BJ (cell line): ENCODE data around the gene DRD2. TPM values are rescaled to one million over a fixed set of nuclear protein-coding genes. Genes with fewer than 3 reads are reported as not detected.

Experiments
- CTCF ChIA-PET: fragments of 350-600 bp; formaldehyde crosslinking; extraction: SDS; loops from one replicate; lab custom pipeline; 2021; ENCODE audit warnings: antibody characterized with exemption, inconsistent platforms; lab: Yijun Ruan, JAX
- POLR2A ChIA-PET: fragments of 300-600 bp; sonication (Branson Sonifier 250); formaldehyde crosslinking; extraction: SDS; loops from one replicate; lab custom pipeline; 2021; ENCODE audit warnings: antibody characterized with exemption; lab: Charles Lee
- DNase-seq: peaks from one replicate; pipeline ENCODE4 v3.0.0-alpha.2; 2011; ENCODE audit warnings: low read depth
- H3K27me3 ChIP-seq: 2 replicates; pipeline ENCODE4 v1.6.0; 2011; ENCODE audit warnings: low read length; ENCODE audit not compliant: control insufficient read depth, insufficient read depth
- H3K36me3 ChIP-seq: 2 replicates; pipeline ENCODE4 v1.5.1; 2011; ENCODE audit warnings: low read length; ENCODE audit not compliant: control insufficient read depth, insufficient read depth
- H3K4me3 ChIP-seq: 2 replicates; pipeline ENCODE4 v1.5.1; 2011; ENCODE audit warnings: low read depth, mild to moderate bottlenecking, control low read depth, low read length
- polyA plus RNA-seq: library from polyadenylated mRNA; depleted of rRNA; stranded (reverse); fragments of >200 nt; gene quantifications from 2 replicates; pipeline ENCODE4 v1.2.3, GENCODE V29; 2011
- TF ChIP-seq, protein P1 (sequence below): IDR thresholded peaks from 2 replicates; pipeline ENCODE4 v1.5.1; 2011; ENCODE audit warnings: low read depth, mild to moderate bottlenecking, control low read depth, inconsistent platforms, low read length, moderate library complexity; ENCODE audit not compliant: insufficient read depth

Gene DRD2
- polyA plus RNA-seq, 1 experiment = not detected

GRCh38 chr11:113407163-113407562, 68.0 kb downstream of the DRD2 start:
- TF ChIP-seq, protein P1, sequence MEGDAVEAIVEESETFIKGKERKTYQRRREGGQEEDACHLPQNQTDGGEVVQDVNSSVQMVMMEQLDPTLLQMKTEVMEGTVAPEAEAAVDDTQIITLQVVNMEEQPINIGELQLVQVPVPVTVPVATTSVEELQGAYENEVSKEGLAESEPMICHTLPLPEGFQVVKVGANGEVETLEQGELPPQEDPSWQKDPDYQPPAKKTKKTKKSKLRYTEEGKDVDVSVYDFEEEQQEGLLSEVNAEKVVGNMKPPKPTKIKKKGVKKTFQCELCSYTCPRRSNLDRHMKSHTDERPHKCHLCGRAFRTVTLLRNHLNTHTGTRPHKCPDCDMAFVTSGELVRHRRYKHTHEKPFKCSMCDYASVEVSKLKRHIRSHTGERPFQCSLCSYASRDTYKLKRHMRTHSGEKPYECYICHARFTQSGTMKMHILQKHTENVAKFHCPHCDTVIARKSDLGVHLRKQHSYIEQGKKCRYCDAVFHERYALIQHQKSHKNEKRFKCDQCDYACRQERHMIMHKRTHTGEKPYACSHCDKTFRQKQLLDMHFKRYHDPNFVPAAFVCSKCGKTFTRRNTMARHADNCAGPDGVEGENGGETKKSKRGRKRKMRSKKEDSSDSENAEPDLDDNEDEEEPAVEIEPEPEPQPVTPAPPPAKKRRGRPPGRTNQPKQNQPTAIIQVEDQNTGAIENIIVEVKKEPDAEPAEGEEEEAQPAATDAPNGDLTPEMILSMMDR = no peak
- no peak for DNase-seq
- Histone ChIP-seq H3K27me3 (0 out of 2 replicates have a peak, but pooled peaks cover 2% of the 10 kb centered on the region), H3K4me3 (no peak overlapping the region), H3K36me3 (no peaks in the 10 kb centered on the region)
- ChIA-PET CTCF (interaction anchor here (0.8 kb wide), 1 partner anchor 16 kb away, joined by 3 read pairs; no protein-coding TSS in a partner anchor), POLR2A (no interaction called here)

GRCh38 chr11:113405724-113406478, 69.3 kb downstream of the DRD2 start:
- TF ChIP-seq, protein P1 = no peak
- H3K4me3 ChIP-seq = no peak overlapping the region
- POLR2A ChIA-PET = no interaction called here
- no peak for DNase-seq
- H3K36me3 ChIP-seq = no peaks in the 10 kb centered on the region
- peaks cover 2% of the 10 kb centered on the region; the same call in 1 of the 2 replicates for H3K27me3 ChIP-seq
- CTCF ChIA-PET = interaction anchor here (0.7 kb wide), 1 partner anchor 855 kb away, joined by 3 read pairs; no protein-coding TSS in a partner anchor

- TF ChIP-seq, protein P1 = no peak
- H3K4me3 ChIP-seq = no peak overlapping the region
- no peak for DNase-seq
- CTCF ChIA-PET = interaction anchor here (0.7 kb wide), 1 partner anchor 856 kb away, joined by 3 read pairs; no protein-coding TSS in a partner anchor
- H3K36me3 ChIP-seq = no peaks in the 10 kb centered on the region
- H3K27me3 ChIP-seq = peaks cover 2% of the 10 kb centered on the region; the same call in 1 of the 2 replicates
- POLR2A ChIA-PET = no interaction called here
Observed at GRCh38 chr11:113404859-113405430, 70.3 kb downstream of the DRD2 start.

DNA sequence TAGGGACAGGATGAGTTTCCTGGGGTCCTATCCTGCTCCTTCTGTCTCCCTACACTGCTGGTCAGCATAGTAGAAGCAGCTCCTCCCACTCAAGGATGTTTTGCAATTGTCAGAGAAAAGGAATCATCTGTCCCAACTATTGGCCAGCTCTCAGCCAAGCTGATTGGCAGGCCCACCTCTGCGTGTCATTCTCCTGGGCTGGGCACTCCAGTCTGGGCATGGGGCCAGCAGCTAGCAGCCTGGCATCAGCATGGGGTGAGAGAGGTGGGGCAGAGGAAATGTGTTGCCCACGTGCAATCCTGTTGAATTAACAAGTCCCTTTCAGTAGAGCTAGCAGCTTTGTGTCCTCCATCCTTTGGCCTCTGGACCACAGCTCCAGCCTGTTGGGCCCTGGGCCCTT, 73.5 kb downstream of the DRD2 start:
- no peak for DNase-seq
- Histone ChIP-seq H3K36me3 (no peaks in the 10 kb centered on the region), H3K4me3 (no peak overlapping the region), H3K27me3 (no peaks in the 10 kb centered on the region; the same call in 1 of the 2 replicates)
- CTCF ChIA-PET = no interaction called here
- POLR2A ChIA-PET = no interaction called here
- TF ChIP-seq, protein P1 = no peak

DNA sequence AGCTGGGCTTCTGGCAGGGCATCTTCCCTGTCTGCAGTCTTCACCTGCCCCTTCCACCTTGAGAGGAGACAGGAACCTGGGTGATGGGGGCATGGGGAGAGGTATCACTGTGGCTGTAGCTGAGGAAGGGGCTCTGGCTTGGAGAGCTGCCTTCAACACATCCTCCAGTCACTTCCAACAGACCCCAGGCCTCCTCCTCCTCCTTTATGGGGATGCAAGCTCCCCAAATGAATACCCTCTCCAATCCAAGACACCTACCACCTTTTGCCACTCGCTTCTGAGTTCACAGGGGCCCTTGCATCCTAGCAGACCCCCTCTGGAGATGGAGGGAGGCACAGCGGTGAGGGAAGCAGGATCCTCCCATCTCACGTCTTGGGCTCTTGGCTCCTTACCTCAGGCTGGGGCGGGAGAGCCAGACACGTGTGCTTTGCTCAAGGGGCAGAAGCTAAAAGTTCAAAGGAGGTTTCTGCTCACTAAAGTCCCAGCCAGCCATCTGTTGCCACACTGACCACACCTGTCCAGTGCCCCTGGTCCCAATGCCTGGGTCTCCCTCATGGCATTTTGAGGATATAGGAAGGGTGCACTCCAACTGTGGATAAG, 74.5 kb downstream of the DRD2 start:
- ChIA-PET POLR2A (no interaction called here), CTCF (interaction anchor here (0.6 kb wide), 1 partner anchor 1200 kb away, joined by 3 read pairs; no protein-coding TSS in a partner anchor)
- no peak overlapping the region for H3K4me3 ChIP-seq
- no peaks in the 10 kb centered on the region for H3K36me3 ChIP-seq
- TF ChIP-seq, protein P1 = no peak
- no peaks in the 10 kb centered on the region; the same call in 1 of the 2 replicates for H3K27me3 ChIP-seq
- DNase-seq = no peak
